Liver (tissue), 9 donors: ENCODE data around the gene SEC22A. TPM values are rescaled to one million over a fixed set of nuclear protein-coding genes. Genes with fewer than 3 reads are reported as not detected.
A peak's percentile ranks its signal among the peaks of the same experiment; 100 is the strongest.

Source experiments
- DNase-seq: peaks from one replicate; pipeline ENCODE4 v3.0.0-alpha.2; 2017; ENCODE audit warnings: low spot score
- H3K27ac ChIP-seq, 2 donors: one replicate each; pipeline ENCODE4 v1.7.0; 2013; ENCODE audit warnings: inconsistent platforms in 2 of 2, low read length in 2 of 2, control low read depth in 1 of 2, low read depth in 1 of 2, mild to moderate bottlenecking in 1 of 2
- H3K27me3 ChIP-seq, 4 donors: one replicate each; pipeline versions ENCODE4 v1.6.1 to v1.7.0; 2013; ENCODE audit warnings: low read length in 3 of 4, inconsistent platforms in 1 of 4, mild to moderate bottlenecking in 1 of 4, moderate library complexity in 1 of 4; ENCODE audit not compliant: control insufficient read depth in 4 of 4, insufficient read depth in 4 of 4
- H3K36me3 ChIP-seq, 4 donors: one replicate each; pipeline versions ENCODE4 v1.6.1 to v1.7.0; 2013; ENCODE audit warnings: low read length in 3 of 4, mild to moderate bottlenecking in 3 of 4, low read depth in 1 of 4, moderate library complexity in 1 of 4; ENCODE audit not compliant: control insufficient read depth in 4 of 4, insufficient read depth in 3 of 4
- H3K4me1 ChIP-seq, 4 donors: one replicate each; pipeline versions ENCODE4 v1.6.1 to v1.7.0; 2013; ENCODE audit warnings: low read length in 3 of 4, mild to moderate bottlenecking in 3 of 4, moderate library complexity in 1 of 4; ENCODE audit not compliant: control insufficient read depth in 4 of 4, insufficient read depth in 4 of 4
- H3K4me3 ChIP-seq, 3 donors: one replicate each; pipeline versions ENCODE4 v1.6.1 to v1.7.0; 2013; ENCODE audit warnings: low read length in 3 of 3, control low read depth in 1 of 3, low read depth in 1 of 3, mild to moderate bottlenecking in 1 of 3
- H3K9ac ChIP-seq, 2 donors: one replicate each; pipeline ENCODE4 v1.7.0; 2013; ENCODE audit warnings: low read length in 2 of 2, mild to moderate bottlenecking in 2 of 2, moderate library complexity in 2 of 2, control low read depth in 1 of 2, low read depth in 1 of 2
- H3K9me3 ChIP-seq, 4 donors: one replicate each; pipeline versions ENCODE4 v1.6.1 to v1.7.0; 2013; ENCODE audit warnings: low read length in 3 of 4; ENCODE audit not compliant: control insufficient read depth in 4 of 4
- EGR1 ChIP-seq, 2 donors: IDR thresholded peaks; 2 replicates each; pipeline ENCODE4 v1.6.1; 2016 to 2018; ENCODE audit warnings: antibody characterized with exemption in 2 of 2, low read depth in 2 of 2
- FOXA1 ChIP-seq: IDR thresholded peaks from 2 replicates; pipeline ENCODE4 v1.6.1; 2016; ENCODE audit warnings: antibody characterized with exemption
- FOXA2 ChIP-seq: IDR thresholded peaks from 2 replicates; pipeline ENCODE4 v1.6.1; 2016; ENCODE audit warnings: antibody characterized with exemption
- GABPA ChIP-seq, 2 donors: IDR thresholded peaks in 1 of 2; conservative IDR thresholded peaks in 1 of 2; 2 replicates each; pipeline ENCODE4 v1.6.1; 2016; ENCODE audit warnings: antibody characterized with exemption in 2 of 2, mild to moderate bottlenecking in 1 of 2, moderate library complexity in 1 of 2
- HNF4A ChIP-seq, 2 donors: conservative IDR thresholded peaks; 2 replicates each; pipeline ENCODE4 v1.6.1; 2016; ENCODE audit warnings: antibody characterized with exemption in 2 of 2, mild to moderate bottlenecking in 2 of 2
- HNF4G ChIP-seq: IDR thresholded peaks from 2 replicates; pipeline ENCODE4 v1.6.1; 2016; ENCODE audit warnings: antibody characterized with exemption
- JUND ChIP-seq, 2 donors: IDR thresholded peaks; 2 replicates each; pipeline ENCODE4 v1.6.1; 2016; ENCODE audit warnings: antibody characterized with exemption in 2 of 2
- NR2F2 ChIP-seq: IDR thresholded peaks from 2 replicates; pipeline ENCODE4 v1.6.1; 2016; ENCODE audit warnings: antibody characterized with exemption
- RAD21 ChIP-seq, 2 donors: IDR thresholded peaks; 2 replicates each; pipeline ENCODE4 v1.6.1; 2016; ENCODE audit warnings: antibody characterized with exemption in 2 of 2, mild to moderate bottlenecking in 2 of 2
- RXRA ChIP-seq, 2 donors: IDR thresholded peaks; 2 replicates each; pipeline ENCODE4 v1.6.1; 2017 to 2018; ENCODE audit warnings: antibody characterized with exemption in 2 of 2, mild to moderate bottlenecking in 1 of 2
- SP1 ChIP-seq: IDR thresholded peaks from 2 replicates; pipeline ENCODE4 v1.6.1; 2018; ENCODE audit warnings: antibody characterized with exemption, mild to moderate bottlenecking
- TAF1 ChIP-seq: conservative IDR thresholded peaks from 2 replicates; pipeline ENCODE4 v1.6.1; 2016; ENCODE audit warnings: antibody characterized with exemption, mild to moderate bottlenecking
- YY1 ChIP-seq: IDR thresholded peaks from 2 replicates; pipeline ENCODE4 v1.6.1; 2016; ENCODE audit warnings: antibody characterized with exemption, mild to moderate bottlenecking
- WGBS: extraction: QIAGEN DNeasy Blood & Tissue Kit; methylation state at CpG from one replicate; pipeline ENCODE4 v1.1.7; 2013; 5-methylcytosine and 5-hydroxymethylcytosine counted together
- polyA plus RNA-seq, 2 donors: library from polyadenylated mRNA; stranded (reverse) in 1 of 2; unstranded in 1 of 2; fragments of 200-250 nt in 1 of 2; fragments of >200 nt in 1 of 2; fragmentation: Nextera tagmentation in 1 of 2; extraction: Ambion mirVana in 1 of 2; gene quantifications; one replicate each; pipeline versions ENCODE4 v1.2.1 to v1.2.3, GENCODE V29; 2013 to 2015
- total RNA-seq, 2 donors: library from RNA; depleted of rRNA; stranded (reverse); fragments of >200 nt; gene quantifications; one replicate each; pipeline ENCODE4 v1.2.3, GENCODE V29; 2014
- TF ChIP-seq, protein P1 (sequence below): IDR thresholded peaks from 2 replicates; pipeline ENCODE4 v1.6.1; 2016; ENCODE audit warnings: antibody characterized with exemption, mild to moderate bottlenecking
- TF ChIP-seq, protein P2 (sequence below): IDR thresholded peaks from 2 replicates; pipeline ENCODE4 v1.6.1; 2016; ENCODE audit warnings: antibody characterized with exemption
- TF ChIP-seq, protein P3 (sequence below): IDR thresholded peaks from 2 replicates; pipeline ENCODE4 v1.6.1; 2016; ENCODE audit warnings: antibody characterized with exemption
- TF ChIP-seq, protein P4 (sequence below): IDR thresholded peaks from 2 replicates; pipeline ENCODE4 v1.6.1; 2016; ENCODE audit warnings: antibody characterized with exemption
- TF ChIP-seq, protein P5 (sequence below): fragments of 150-350 bp; IDR thresholded peaks from 2 replicates; pipeline ENCODE4 v1.5.1; 2017; ENCODE audit warnings: improper control_type of control experiment, low read depth, low read length; ENCODE audit not compliant: missing input control
- donor health status: healthy.
- donor health status: healthy.
- donor health status: healthy.
- donor health status: healthy.
- donor health status: healthy.

The SEC22A gene
- total and polyA plus RNA-seq, 4 donors, result 9.7 to 21.7 (median 16.1) TPM

DNA sequence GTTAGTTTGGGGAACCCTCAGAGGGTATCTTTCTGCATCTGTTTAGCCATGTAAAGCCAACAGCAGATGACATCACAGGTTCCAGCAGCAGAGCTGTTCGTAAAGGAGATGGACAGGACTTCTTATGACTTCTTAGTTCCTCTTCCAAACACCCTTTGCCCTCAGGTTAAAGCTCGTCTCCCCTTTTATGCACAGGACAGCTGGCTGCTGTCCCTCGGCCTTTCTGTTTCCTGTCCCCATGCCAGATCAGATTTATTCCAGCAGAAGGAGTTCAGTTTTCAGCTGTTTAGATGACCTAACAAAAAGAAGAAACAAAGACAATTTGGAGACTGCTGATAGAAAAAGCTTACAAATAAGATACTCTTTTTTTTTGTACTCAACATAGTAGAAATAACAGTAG, 45.1 kb downstream of the SEC22A start (continued):
- TF ChIP-seq, protein P1, sequence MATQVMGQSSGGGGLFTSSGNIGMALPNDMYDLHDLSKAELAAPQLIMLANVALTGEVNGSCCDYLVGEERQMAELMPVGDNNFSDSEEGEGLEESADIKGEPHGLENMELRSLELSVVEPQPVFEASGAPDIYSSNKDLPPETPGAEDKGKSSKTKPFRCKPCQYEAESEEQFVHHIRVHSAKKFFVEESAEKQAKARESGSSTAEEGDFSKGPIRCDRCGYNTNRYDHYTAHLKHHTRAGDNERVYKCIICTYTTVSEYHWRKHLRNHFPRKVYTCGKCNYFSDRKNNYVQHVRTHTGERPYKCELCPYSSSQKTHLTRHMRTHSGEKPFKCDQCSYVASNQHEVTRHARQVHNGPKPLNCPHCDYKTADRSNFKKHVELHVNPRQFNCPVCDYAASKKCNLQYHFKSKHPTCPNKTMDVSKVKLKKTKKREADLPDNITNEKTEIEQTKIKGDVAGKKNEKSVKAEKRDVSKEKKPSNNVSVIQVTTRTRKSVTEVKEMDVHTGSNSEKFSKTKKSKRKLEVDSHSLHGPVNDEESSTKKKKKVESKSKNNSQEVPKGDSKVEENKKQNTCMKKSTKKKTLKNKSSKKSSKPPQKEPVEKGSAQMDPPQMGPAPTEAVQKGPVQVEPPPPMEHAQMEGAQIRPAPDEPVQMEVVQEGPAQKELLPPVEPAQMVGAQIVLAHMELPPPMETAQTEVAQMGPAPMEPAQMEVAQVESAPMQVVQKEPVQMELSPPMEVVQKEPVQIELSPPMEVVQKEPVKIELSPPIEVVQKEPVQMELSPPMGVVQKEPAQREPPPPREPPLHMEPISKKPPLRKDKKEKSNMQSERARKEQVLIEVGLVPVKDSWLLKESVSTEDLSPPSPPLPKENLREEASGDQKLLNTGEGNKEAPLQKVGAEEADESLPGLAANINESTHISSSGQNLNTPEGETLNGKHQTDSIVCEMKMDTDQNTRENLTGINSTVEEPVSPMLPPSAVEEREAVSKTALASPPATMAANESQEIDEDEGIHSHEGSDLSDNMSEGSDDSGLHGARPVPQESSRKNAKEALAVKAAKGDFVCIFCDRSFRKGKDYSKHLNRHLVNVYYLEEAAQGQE, result peak; percentile 26
- TF ChIP-seq RXRA (IDR thresholded peaks at IDR 0.05) (peak; percentile 33 to 64), RAD21 (IDR thresholded peaks at IDR 0.05) (peak in 1 of 2 donors; percentile 12), EGR1 (IDR thresholded peaks at IDR 0.05; ENCODE audit: low read depth in 2 of 2) (no peak)
- TF ChIP-seq, protein P2, sequence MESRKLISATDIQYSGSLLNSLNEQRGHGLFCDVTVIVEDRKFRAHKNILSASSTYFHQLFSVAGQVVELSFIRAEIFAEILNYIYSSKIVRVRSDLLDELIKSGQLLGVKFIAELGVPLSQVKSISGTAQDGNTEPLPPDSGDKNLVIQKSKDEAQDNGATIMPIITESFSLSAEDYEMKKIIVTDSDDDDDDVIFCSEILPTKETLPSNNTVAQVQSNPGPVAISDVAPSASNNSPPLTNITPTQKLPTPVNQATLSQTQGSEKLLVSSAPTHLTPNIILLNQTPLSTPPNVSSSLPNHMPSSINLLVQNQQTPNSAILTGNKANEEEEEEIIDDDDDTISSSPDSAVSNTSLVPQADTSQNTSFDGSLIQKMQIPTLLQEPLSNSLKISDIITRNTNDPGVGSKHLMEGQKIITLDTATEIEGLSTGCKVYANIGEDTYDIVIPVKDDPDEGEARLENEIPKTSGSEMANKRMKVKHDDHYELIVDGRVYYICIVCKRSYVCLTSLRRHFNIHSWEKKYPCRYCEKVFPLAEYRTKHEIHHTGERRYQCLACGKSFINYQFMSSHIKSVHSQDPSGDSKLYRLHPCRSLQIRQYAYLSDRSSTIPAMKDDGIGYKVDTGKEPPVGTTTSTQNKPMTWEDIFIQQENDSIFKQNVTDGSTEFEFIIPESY, result no peak

DNA sequence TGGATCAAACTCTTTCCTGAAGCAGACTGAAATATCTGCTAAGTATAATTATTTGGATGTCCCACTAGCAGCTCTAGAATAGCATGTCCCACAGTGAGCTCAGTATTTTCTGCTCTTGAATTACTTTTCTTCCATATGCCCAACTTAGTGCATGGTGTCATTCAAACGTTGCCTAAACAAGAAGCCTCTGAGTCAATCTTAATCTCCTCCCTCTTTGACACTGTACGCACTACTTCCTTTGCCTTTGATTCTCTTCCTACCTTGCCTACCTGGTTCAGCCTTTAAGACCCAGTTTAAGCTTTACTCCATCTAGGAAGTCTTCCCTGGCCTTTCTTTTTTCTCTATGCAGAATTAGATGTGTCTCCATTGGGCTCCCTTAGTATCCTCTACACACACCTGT, 54.5 kb downstream of the SEC22A start:
- TF ChIP-seq, protein P3, sequence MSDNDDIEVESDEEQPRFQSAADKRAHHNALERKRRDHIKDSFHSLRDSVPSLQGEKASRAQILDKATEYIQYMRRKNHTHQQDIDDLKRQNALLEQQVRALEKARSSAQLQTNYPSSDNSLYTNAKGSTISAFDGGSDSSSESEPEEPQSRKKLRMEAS, result no peak
- TF ChIP-seq, protein P2, result no peak
- TF ChIP-seq NR2F2, result no peak
- no peak for TF ChIP-seq JUND (IDR thresholded peaks at IDR 0.05)
- no peak for TF ChIP-seq SP1
- no peak for TF ChIP-seq FOXA1
- TF ChIP-seq HNF4A (conservative IDR thresholded peaks at IDR 0.05), result no peak
- TF ChIP-seq RAD21 (IDR thresholded peaks at IDR 0.05), result no peak
- no peak for TF ChIP-seq TAF1
- no peak for TF ChIP-seq RXRA (IDR thresholded peaks at IDR 0.05)
- no peak for TF ChIP-seq FOXA2
- TF ChIP-seq, protein P4, sequence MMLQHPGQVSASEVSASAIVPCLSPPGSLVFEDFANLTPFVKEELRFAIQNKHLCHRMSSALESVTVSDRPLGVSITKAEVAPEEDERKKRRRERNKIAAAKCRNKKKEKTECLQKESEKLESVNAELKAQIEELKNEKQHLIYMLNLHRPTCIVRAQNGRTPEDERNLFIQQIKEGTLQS, result no peak
- TF ChIP-seq GABPA (IDR thresholded peaks at IDR 0.05 in 1 of 2, conservative IDR thresholded peaks at IDR 0.05 in 1 of 2), result no peak
- no peak for TF ChIP-seq YY1
- TF ChIP-seq HNF4G, result no peak
- TF ChIP-seq, protein P5, sequence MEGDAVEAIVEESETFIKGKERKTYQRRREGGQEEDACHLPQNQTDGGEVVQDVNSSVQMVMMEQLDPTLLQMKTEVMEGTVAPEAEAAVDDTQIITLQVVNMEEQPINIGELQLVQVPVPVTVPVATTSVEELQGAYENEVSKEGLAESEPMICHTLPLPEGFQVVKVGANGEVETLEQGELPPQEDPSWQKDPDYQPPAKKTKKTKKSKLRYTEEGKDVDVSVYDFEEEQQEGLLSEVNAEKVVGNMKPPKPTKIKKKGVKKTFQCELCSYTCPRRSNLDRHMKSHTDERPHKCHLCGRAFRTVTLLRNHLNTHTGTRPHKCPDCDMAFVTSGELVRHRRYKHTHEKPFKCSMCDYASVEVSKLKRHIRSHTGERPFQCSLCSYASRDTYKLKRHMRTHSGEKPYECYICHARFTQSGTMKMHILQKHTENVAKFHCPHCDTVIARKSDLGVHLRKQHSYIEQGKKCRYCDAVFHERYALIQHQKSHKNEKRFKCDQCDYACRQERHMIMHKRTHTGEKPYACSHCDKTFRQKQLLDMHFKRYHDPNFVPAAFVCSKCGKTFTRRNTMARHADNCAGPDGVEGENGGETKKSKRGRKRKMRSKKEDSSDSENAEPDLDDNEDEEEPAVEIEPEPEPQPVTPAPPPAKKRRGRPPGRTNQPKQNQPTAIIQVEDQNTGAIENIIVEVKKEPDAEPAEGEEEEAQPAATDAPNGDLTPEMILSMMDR, result no peak
- TF ChIP-seq, protein P1, result no peak
- H3K27me3 ChIP-seq, result no peaks in the 10 kb centered on the region
- no peak overlapping the region for H3K4me3 ChIP-seq
- no peak overlapping the region for H3K27ac ChIP-seq
- no peaks in the 10 kb centered on the region for H3K4me1 ChIP-seq
- 87% methylated on average over 2 of the region's 2 CpGs for WGBS
- no peak overlapping the region for H3K9ac ChIP-seq
- H3K9me3 ChIP-seq, result no peaks in the 10 kb centered on the region
- peaks cover 0 to 6% (median 1%) of the 10 kb centered on the region in 4 donors for H3K36me3 ChIP-seq
- DNase-seq, result no peak
